ENCODE measurements around the gene MAP3K3.

Gene MAP3K3

DNA sequence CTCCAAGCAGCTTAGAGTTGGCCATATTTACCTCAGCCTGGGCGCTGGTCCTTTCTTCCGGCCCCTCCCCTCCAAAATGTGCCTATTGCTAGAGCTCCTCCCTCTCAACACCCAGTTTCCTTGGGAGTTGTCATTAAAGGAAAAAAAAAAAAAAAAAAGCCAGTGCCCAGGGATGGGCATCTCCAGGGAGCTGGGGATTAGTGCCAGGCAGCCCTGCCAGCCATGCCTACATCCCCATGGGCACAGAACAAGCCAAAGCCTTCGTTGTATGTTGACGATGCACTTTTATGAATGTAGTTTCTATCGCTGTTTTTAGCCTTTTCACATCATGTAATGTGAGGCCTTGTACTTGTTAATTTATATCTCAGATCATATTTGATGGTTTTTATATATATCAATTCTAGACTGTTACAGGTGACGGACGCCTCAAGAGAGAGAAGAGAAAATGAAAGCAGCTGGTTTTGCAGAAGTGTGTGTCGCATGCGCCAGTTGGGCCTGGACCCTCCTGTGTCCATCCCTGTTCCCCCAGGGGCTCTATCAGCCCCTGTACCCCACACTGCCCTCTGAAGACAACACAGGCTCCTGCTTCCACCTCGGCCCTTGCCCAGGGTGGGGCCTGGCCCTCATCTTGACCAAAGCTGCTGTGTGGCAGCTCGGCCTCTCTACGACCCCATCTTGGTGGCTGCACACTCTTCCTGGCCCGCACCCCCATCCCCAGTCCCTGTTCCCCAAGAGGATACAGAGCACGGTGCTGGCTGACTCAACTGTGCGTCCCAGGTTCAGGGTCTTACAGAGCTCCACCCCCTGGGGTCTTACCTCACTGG lies 72.9 kb downstream of the MAP3K3 start:
- no peak for DNase-seq

DNA sequence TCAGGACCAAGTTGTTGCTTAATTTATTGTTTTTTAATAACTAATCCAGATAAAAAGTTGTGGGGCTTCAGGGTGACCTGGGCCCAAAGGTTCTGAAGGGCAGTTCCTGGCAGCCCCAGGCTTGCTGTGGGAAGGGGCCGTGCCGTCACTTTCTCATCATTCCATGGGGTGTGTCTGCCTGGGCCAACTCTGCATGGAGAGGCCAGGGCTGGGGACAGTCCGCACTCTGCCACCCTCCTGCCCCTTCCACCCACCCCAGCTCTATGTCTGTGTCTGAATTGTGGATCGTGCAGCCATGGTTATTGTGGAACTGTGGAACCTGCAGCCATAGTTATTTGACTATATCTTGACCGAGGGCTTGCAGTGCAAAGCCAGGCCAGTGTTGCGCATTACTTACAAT lies 73.7 kb downstream of the MAP3K3 start:
- DNase-seq: no peak

DNA sequence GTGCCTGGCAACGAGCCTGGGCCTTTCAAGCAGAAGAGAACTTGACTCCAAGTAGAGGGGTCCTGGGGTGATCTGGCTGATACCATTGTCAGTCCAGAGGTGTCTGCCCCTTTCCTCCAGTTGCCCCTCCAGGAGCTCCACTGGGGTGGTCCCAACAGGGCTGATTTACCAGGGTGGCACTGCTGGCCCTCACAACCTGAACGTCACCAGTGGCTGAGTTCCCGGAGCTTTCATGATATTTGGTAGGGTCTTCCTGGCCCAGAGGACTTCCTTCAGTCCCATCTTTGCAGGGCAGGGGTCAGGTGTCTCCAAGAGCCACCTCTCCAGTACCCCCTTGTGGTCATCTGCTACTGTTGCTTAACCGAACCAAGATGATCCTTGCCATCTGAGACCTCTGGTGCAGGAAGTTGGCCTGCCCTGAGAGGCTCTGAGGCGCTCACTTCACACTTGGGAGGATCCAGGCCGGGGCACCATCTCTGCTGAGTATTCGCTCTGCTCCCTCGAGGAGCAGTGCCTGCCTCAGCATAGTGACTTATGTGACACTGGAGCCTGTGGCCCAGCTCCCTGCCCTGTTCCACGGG lies 74.3 kb downstream of the MAP3K3 start:
- DNase-seq: peak; percentile 48

DNA sequence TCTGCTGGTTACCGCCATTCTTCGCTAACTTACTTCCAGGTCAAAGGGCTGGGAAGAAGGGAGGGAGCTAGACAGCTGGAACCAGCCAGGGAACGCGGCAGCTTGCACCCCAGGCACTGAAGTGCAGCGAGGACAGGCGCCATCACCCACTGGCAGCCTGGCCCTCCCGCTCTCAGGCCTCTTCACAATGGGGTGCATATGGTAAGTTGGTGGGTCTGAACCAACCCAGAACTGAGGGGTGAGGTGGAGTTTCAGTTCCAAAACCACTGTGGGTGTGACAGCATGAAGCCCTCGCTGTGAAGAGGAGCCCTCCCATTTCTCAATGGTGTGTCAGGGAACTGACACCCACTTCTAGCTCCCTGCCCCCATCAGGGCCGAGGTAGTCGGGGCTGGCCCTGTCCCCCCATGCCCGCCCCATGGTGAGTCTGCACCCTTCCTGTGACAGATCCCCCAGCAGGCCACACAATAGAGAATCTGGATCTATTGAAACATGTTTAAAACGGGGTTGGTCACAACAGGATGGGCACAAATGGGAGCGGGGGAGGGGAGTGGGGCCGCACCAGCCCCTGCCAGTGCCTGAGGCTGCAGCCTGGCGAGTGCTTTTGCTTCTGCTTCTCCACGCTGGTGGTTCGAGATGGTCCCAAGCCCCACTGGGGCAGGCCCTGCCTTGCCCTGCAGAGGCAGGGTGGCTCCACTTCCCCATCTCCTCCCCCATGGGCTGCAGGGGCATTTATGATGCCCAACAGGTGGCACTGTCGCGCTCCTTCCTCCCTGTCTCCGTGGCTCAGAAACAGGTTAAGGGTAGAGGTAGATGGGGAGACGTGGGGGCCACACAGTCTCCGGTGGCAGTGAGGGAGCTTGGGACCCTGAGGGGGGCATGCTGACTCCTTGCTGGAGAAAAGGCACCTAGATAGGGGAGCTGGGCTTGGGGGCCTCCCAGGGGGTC lies 75.4 kb downstream of the MAP3K3 start:
- peak; percentile 73 for DNase-seq

DNA sequence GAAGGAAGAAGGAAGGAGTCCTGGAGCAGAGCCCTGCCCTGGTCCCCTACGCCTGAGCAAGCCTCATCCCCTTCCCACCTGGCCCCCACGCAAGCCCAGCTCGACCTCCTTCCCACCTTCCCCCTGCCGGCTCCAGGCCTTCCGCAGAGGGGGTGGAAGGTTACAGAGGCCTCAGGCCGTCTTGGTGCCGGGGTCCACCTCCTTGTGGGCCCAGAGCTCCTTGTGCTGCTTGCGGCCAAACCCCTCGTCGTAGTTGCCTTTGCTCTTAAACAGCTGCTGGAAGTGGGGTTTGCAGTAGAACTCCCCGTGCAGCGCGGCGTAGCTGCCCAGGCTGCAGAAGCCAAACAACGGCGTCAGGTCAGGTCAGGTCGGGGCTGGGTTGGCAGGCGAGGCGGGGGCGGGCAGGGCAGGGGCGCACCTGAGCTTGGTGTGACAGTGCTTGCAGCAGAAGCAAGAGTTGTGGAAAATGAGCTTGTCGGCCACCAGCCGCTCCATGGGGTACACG lies 76.2 kb downstream of the MAP3K3 start:
- peak; percentile 44 for DNase-seq

DNA sequence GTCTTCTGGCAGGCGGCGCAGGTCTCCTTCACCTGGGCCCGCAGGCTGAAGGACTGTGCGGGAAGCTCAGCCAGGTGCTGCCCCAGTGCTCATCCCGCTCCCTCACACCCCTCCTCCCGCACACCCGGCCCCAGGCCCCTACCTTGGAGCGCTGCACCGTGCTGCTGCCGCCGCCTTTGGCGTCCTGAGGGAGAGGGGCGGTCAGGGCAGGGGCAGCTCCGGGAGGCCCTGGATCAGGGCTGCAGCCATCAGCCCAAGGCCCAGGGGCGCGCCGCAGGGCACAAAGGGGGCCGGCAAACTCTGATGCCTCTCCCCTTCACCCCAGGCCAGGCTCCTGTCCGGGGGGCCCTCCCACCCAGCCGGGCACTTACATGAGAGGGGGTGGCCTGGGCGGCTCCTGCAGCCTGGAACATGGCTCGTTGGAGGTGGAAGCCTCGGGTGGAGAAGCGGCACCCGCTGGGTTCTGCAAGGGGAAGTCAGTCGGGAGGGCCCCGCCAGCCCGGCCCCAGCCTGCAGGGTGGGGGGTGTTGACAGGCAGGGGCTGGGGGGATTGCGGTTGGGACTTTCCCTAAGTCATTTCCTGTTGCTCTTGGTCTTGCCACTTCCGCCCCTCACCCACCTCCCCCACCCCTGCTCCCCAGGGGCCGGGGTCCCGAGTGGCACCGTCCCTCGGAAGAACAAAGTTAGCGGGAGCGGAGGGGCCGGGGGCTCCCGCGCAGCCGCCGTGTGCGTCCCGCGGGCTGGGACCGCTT lies 76.8 kb downstream of the MAP3K3 start:
- DNase-seq: peak; percentile 51

DNA sequence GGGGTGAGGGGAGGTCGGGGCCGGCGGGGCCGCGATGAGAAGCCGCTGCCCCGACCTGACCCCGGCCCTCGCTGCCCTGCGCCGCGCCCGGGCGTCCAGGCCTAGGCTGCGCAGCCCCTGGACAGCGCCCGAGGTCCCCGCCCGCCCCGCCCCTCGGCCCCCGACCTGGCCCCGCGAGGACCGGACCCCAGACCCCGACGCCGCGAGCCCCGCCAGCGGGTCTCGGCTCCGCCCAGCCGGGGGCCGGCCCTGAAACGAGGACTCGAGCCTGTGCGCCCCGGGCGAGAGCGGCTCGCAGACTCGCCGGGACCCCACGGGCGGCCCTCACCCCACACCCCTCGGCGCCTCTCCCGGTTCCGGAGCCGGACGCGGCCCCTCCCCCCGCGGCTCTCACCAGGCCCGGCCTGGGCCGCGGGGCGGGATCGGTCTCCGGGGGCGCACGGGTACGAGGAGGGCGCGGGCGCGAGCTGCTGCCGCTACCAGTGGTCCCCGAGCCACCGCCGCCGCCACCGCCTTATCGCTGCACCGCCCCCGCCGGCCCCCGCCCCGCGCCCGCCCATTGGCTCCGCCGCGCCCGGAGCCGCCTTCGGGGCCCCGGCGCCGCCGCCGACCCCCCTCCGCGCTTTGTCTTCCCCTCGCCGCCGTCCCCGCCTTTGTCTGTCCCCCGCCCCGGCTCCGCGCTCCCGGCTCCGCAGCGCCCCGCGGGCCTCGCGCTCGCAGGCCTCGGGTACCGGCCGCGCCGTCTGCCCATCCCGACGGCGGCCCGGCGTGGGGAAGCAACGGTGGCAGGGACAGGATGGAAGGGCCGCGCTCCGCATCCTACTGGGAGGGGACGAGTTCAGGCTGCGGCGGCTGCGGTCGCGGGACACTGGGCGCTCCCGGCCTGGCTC lies 77.7 kb downstream of the MAP3K3 start, which contains the start of gene LIMD2:
LIMD2 (minus strand) TSS at position 488 of the 890 bp plus-strand sequence. CDS start 827 bp downstream, outside the sequence.
- DNase-seq: peak; percentile 81

DNA sequence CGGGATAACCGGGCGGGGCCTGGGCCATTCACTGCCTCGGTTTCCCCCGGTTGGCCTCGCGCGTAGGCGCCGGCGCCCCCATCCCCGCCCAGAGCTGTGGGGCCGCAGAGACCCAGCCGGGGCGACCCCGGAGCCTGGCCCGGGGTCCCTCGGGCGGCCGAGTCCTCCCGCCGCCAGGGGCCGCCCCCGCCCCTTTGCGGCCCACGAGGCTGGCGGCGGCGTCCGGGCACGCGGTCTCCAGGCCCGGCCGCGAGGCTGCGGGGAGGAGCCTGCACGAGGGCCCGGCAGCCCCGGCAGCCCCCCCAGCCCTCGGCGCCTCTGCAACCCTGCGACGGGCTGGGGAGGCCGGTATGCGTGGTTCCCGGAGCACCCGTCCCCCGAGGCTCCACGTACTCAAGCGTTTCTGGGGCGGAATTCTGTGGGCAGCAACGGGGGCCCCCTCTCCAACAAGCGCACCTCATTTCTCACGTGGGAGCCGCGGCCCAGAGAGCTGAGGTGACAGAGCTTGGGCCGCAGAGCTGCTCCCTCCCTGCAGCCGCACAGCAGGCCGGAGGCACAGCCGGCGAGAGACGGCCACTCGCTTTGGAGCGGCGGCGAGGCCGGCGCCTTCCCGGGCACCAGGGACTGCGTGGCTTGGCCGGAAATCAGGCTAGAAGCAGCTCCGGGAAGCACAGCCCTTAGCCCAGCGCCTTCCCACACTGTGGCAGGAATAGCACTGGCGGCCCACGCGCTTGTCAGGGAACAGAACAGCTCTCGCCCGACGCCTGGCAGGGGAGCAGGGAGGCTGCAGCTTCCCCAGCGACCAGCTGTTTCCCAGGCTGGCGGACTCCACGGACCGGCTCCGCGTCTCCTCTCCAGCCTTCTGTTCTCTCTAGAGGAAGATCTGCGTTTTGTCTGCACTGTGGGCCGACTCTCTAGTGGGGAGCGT lies 78.6 kb downstream of the MAP3K3 start:
- peak; percentile 80 for DNase-seq

DNA sequence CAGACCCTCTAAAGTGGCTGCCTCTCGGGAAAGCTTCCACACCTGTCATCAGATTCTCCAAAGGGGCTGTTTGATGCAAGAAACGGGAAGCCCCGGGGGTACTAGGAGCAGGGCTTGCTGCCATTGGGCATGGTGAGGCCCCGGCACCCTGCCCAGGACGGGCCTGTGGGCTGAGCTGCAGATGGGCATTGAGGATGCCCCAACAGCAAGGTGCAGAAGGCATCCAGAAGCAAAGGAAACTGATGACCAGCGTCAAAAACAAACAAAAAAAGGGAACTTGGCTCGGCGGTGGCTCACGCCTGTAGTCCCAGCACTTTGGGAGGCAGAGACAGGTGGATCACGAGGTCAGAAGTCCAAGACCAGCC lies 79.2 kb downstream of the MAP3K3 start:
- DNase-seq: no peak

DNA sequence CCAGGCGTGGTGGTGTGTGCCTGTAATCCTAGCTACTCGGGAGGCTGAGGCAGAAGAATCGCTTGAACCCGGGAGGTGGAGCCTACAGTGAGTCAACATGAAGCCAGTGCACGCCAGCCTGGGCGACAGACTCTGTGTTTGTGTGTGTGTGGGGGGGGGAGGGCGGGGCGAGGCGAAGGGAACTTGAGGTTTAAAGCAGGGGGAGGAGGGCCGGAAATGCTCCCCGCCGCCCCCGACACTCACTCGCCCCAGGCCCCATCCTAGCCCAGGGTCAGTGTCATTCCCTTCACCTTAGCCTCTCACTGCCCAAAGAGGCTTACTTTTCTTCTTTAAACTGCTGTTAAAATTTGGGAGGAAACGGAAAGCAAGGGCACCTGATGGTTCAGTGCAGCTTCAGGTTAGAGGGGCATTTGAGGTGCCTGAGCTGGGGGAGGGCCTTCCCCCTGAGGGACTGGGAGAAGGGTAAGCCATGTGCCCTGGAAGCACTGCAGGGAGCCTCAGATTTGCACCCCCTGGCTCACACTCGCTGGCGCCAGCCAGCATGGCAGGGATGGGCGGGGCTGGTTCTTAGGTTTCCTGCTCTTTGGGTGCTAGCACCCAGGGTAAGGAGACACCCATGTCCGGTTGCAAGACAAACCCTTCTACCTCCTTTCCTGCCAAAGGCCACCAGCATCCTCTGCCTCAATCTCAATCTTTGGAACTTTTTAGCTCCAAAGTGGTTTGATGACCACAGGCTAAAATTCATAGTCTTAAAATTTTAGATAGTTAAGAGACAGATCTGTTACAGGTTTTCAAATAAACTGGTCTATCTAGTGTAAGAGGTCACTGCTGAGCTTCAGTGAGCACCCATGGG lies 79.9 kb downstream of the MAP3K3 start:
- DNase-seq: no peak

DNA sequence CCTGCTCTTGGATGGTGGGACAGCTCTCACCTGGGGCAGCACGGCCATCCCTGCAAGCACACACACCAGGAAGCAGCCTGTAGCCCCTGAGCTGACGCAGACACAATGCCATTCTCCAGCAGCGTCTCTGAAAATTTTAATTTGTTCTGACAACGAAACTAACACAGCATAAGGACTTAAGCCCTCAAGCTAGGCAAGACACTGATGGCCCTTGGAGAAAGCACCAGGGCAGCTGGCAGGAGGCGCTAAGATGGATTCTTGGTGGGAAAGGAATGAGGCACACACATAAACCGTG lies 80.5 kb downstream of the MAP3K3 start:
- DNase-seq: no peak

DNA sequence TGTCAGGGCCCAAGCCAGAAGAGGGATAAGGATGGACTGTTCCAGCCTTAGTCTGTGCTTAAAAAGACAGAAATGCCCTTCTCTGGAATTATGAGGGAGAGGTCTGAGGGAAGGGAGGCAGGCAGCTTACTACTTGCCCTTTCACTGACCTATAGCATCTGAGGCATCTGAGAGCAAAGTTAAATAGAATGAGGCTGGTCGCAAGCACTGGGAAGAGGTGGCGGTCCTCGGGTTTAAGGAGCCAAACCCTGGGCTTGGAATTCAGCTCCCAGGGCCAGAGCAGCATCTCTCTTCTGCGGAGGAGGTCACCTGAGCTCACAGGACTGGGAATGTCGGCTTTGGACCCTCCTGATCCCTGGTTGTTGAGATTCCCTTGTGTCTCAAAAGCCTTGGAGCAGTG lies 80.8 kb downstream of the MAP3K3 start:
- DNase-seq: no peak

DNA sequence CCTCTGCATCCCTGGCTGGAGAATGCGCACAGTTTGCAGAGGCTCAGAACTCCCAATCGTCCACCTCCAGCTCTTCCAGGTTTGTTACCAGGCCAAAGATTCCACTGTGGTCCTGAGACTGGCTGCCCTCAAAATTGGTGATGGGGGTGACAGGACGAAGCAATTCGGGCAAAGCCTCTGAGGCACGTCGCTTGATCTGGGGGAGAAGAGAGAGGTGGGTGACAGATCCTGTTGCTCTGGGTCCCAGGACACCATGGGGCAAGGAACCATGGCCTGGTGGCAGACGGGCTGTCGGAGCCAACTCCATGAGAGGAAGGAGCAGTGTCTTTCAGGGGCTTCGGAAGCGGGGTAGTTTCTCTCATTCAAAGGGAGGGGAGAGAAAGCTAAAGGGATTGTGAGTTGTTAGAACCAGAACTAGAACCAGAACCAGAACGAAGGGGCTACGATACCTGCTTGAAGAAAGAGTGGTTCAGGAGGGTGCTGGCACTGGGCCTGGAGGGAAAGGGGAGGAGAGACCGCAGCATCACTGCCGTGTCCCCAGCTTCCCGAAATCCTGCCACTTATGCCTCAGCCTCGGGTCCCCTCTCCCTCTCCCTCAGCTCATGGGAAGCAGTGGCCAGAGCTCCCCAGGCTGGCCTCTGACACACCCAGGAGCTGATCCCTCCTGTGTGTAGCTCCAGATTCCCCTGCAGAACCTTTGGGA lies 81.5 kb downstream of the MAP3K3 start:
- DNase-seq: no peak

DNA sequence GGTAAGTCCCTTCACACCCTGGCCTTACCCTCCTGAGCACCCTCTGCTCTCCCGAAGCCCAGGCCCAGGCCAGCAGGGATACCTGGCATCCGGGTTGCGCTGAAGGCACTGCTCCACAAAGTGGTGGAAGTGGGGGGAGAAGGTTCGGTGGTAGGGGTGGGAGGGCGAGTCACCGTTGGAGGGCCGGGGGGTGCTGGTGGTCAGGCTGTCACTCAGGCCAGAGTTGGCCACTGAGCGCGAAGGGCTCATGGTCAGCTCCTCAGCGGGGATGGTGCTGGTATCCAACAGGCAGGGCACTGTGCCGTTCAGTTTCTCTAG lies 82.0 kb downstream of the MAP3K3 start:
- no peak for DNase-seq

DNA sequence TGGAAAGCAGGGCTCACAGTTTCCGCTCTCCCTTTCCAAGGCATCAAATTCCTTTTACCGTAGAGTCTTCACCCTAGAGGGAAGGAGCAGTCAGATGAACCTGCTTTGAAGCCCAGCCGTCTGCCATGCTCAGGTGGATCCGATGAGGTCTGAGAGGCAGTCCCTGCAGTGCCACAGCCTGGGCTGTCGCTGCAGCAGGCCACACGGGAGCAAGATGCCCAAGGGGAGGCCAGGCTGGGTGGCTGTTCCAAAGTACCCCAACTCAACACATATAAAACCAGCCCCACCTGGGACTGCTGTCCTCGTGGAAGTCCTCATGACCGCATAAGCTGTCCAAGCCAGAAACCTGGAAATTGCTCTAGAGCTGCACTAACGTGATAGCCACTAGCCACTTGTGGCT lies 82.6 kb downstream of the MAP3K3 start:
- no peak for DNase-seq

DNA sequence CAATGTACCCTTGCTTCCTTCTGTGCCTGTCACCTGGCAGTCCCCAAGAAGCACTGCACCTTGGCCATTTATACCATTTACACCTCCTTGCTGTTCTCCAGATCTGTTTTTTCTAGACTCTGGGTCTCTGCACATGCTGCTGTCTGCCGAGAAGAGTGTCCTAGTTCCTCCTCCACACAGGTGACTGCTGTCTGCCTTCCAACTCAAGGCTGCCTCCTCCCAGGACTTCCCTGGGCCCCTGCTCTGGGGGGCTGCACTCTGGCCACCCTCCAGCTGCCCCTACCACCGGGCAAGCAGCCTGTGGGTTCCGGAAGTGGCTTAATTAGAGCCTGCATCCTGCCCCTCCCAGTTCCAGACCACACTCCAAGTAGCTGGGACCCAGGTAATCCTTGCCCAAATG lies 83.4 kb downstream of the MAP3K3 start:
- DNase-seq: no peak

DNA sequence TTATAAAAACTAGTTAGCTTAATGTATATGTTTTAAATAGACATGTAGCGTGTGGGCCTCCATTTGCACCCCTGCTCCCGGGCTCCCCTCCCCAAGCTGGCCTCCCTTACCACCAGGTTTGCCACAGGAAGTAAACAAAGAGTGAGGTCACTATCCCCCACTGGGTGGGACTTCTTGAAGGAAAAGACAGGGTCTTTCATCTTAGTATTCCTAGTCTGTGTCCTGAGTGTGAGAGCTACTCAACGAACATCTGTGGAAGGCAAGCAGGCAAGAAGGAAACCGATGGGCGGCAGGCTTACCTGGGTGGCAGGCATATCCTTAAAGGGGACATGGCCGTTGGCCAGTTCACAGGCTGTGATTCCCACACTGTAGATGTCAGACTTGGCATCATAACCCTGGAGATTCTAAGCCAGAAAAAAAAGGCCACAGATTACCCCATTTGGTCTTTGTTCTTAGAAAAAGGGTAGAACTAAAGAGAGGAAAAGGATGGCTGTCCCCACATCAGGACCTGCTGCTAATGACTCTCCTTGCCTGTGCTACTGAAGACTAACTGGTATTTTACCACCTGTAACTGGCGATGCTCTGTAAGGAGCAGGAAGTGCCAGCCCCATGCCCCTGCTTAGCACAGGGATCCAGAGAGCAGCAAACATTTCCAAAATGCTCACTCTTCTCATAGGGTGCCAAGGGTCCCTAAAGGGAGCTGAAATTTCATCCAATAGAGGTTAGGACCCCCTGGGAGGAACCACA lies 84.3 kb downstream of the MAP3K3 start:
- no peak for DNase-seq

DNA sequence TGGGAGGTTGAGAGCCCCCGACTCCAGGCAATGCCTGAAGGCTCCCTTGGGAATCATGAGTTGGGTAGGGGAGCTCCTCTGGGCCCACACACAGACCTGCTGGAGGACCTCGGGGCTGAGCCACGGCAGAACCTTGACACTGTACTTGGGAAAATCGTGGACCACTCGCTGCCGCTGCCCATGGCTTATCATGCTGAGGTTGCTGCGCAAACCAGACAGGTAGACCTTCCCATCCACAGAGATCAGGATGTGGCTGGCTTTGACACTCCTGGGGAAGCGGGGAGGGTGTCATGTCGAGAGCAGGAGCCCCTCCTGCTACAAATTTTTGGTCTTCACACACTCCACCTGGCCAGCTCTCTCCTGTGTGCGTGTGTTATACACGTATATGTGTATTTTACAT lies 84.9 kb downstream of the MAP3K3 start:
- no peak for DNase-seq

All from DMS53 (cell line).